Epidermal melanocyte (primary cell): ENCODE measurements around the gene ZNF646.

Experiments used
- DNase-seq: peaks from one replicate; pipeline ENCODE4 v3.0.0; 2011; ENCODE audit warnings: low spot score; ENCODE audit not compliant: insufficient read length

ZNF646 gene

GRCh38 chr16:31073970-31074813, at the start of gene ZNF646, which contains the start of gene ZNF668:
Gene ZNF646, plus strand, starts transcription at chr16:31074422. Its CDS starts 1,903 bp downstream, at chr16:31076325.
Gene ZNF668, minus strand, starts transcription at chr16:31074240. Its CDS starts 9,781 bp downstream, at chr16:31064459.
- peak; percentile 100 for DNase-seq

- DNase-seq: no peak
These were observed 48.9 kb upstream of the ZNF646 start for GRCh38 chr16:31025339-31025738.

- no peak for DNase-seq
These were observed 45.0 kb upstream of the ZNF646 start for GRCh38 chr16:31029272-31029671.

- no peak for DNase-seq
These were observed 42.9 kb upstream of the ZNF646 start for GRCh38 chr16:31031276-31031675.

GRCh38 chr16:31032736-31033708, 41.2 kb upstream of the ZNF646 start, which contains the start of gene STX4:
Gene STX4, plus strand, starts transcription at chr16:31033558. Its CDS starts 248 bp downstream, at chr16:31033806.
- peak; percentile 88 for DNase-seq

- peak; percentile 95 for DNase-seq
These were observed 40.3 kb upstream of the ZNF646 start for GRCh38 chr16:31033709-31034492.

GRCh38 chr16:31036691-31037090, 37.5 kb upstream of the ZNF646 start:
- DNase-seq: no peak

- DNase-seq: no peak
These were observed 35.2 kb upstream of the ZNF646 start for GRCh38 chr16:31038993-31039392.

GRCh38 chr16:31042866-31043265, 31.4 kb upstream of the ZNF646 start:
- no peak for DNase-seq

- DNase-seq: no peak
These were observed 30.9 kb upstream of the ZNF646 start for GRCh38 chr16:31043352-31043751.

GRCh38 chr16:31043898-31044481, 30.2 kb upstream of the ZNF646 start:
- DNase-seq: no peak

GRCh38 chr16:31050280-31051030, 23.8 kb upstream of the ZNF646 start:
- DNase-seq: no peak

- DNase-seq: peak; percentile 33
These were observed 22.1 kb upstream of the ZNF646 start for GRCh38 chr16:31052114-31052513.

- DNase-seq: no peak
These were observed 18.6 kb upstream of the ZNF646 start for GRCh38 chr16:31055613-31056012.

- no peak for DNase-seq
These were observed 13.0 kb upstream of the ZNF646 start for GRCh38 chr16:31061126-31061812.

GRCh38 chr16:31061813-31062440, 12.3 kb upstream of the ZNF646 start:
- no peak for DNase-seq

GRCh38 chr16:31063495-31063842, 10.8 kb upstream of the ZNF646 start:
- no peak for DNase-seq

GRCh38 chr16:31063843-31064611, 10.2 kb upstream of the ZNF646 start:
- DNase-seq: no peak
